Esophagus muscularis mucosa (tissue), 4 donors: ENCODE measurements around the gene PLCD1. TPM values are rescaled to one million over a fixed set of nuclear protein-coding genes. Genes with fewer than 3 reads are reported as not detected.

Experiments used
- DNase-seq: peaks from one replicate; pipeline ENCODE4 v3.0.0-alpha.2; 2017; ENCODE audit errors: extremely low spot score
- H3K27ac ChIP-seq, 4 donors: fragments of 200-600 bp; sonication (generic); replicated peaks in 1 of 4; 1 replicate in 3 of 4; 2 replicates in 1 of 4; pipeline ENCODE4 v1.5.1; 2016 to 2019; ENCODE audit warnings: mild to moderate bottlenecking in 1 of 4
- H3K27me3 ChIP-seq, 4 donors: fragments of 200-600 bp; sonication (generic); one replicate each; pipeline versions ENCODE4 v1.5.1 to v1.6.0; 2016 to 2019
- H3K36me3 ChIP-seq, 4 donors: fragments of 200-600 bp; sonication (generic); one replicate each; pipeline ENCODE4 v1.5.1; 2016 to 2019
- H3K4me1 ChIP-seq, 4 donors: fragments of 200-600 bp; sonication (generic); one replicate each; pipeline ENCODE4 v1.5.1; 2016 to 2019
- H3K4me3 ChIP-seq, 4 donors: fragments of 200-600 bp; sonication (generic); 1 replicate in 2 of 4; 2 replicates in 2 of 4; pipeline ENCODE4 v1.5.1; 2016 to 2019; ENCODE audit warnings: mild to moderate bottlenecking in 4 of 4, moderate library complexity in 1 of 4
- H3K9me3 ChIP-seq, 4 donors: fragments of 200-600 bp; sonication (generic); 1 replicate in 3 of 4; 2 replicates in 1 of 4; pipeline ENCODE4 v1.5.1; 2016 to 2019
- CTCF ChIP-seq, 3 experiments: fragments of 200-600 bp in 2 of 3; fragments of 450-650 bp in 1 of 3; sonication (generic) in 2 of 3; IDR thresholded peaks; one replicate each; pipeline ENCODE4 v1.5.1; 2017 to 2019; ENCODE audit warnings: antibody characterized with exemption in 3 of 3, mild to moderate bottlenecking in 2 of 3, moderate library complexity in 1 of 3
- EP300 ChIP-seq: sonication (generic); formaldehyde crosslinking; IDR thresholded peaks from one replicate; pipeline ENCODE4 v1.6.1; 2017; ENCODE audit warnings: antibody characterized with exemption
- POLR2A ChIP-seq: fragments of 450-650 bp; IDR thresholded peaks from one replicate; pipeline ENCODE4 v1.6.1; 2017; ENCODE audit warnings: antibody characterized with exemption, moderate library complexity, mild to moderate bottlenecking, low read depth
- POLR2AphosphoS5 ChIP-seq, 2 donors: sonication (generic); formaldehyde crosslinking; IDR thresholded peaks; one replicate each; pipeline ENCODE4 v1.6.1; 2017; ENCODE audit warnings: antibody characterized with exemption in 2 of 2
- WGBS: methylation state at CpG from one replicate; pipeline ENCODE4 v1.1.5; 2018; 5-methylcytosine and 5-hydroxymethylcytosine counted together
- intact Hi-C: fragments of 100-400 bp; cut with DNase I; formaldehyde crosslinking; loops from one replicate; pipeline ENCODE4 v1.15.1; 2023
- total RNA-seq, 4 donors: library from RNA; depleted of rRNA; stranded (reverse); fragments of >200 nt; gene quantifications; one replicate each; pipeline versions ENCODE4 v1.1.0 to v1.2.1, GENCODE V29; 2016

PLCD1 gene
- total RNA-seq, 4 donors from 2014 or later = 21.0 to 35.3 (median 28.5) TPM

GRCh38 chr3:38021196-38021595 lies 8.2 kb downstream of the PLCD1 start:
- Histone ChIP-seq H3K36me3 (peaks cover 10 to 42% (median 36%) of the 10 kb centered on the region in 4 donors), H3K4me3 (no peak overlapping the region), H3K9me3 (peaks cover 0 to 5% (median 2%) of the 10 kb centered on the region in 4 donors), H3K4me1 (peaks cover 10 to 23% (median 22%) of the 10 kb centered on the region in 4 donors), H3K27ac (no peak overlapping the region), H3K27me3 (no peaks in the 10 kb centered on the region)
- WGBS = 87% methylated on average over 4 of the region's 4 CpGs
- TF ChIP-seq EP300 (no peak), POLR2A (no peak), CTCF (IDR thresholded peaks at IDR 0.05) (no peak), POLR2AphosphoS5 (IDR thresholded peaks at IDR 0.05) (no peak)
- no peak for DNase-seq
- intact Hi-C loops = no loop called here

GRCh38 chr3:38020342-38020726 lies 9.1 kb downstream of the PLCD1 start:
- intact Hi-C loops = no loop called here
- H3K4me3 ChIP-seq = no peak overlapping the region
- 85% methylated on average over 3 of the region's 3 CpGs for WGBS
- TF ChIP-seq EP300 (no peak), POLR2A (no peak), CTCF (IDR thresholded peaks at IDR 0.05) (no peak), POLR2AphosphoS5 (IDR thresholded peaks at IDR 0.05) (no peak)
- DNase-seq = no peak
- peaks cover 4 to 15% (median 13%) of the 10 kb centered on the region in 4 donors for H3K4me1 ChIP-seq
- peaks cover 0 to 9% (median 3%) of the 10 kb centered on the region in 4 donors for H3K9me3 ChIP-seq
- H3K27me3 ChIP-seq = no peaks in the 10 kb centered on the region
- H3K36me3 ChIP-seq = peaks cover 19 to 51% (median 45%) of the 10 kb centered on the region in 4 donors
- no peak overlapping the region for H3K27ac ChIP-seq

GRCh38 chr3:38019658-38020341 lies 9.6 kb downstream of the PLCD1 start:
- TF ChIP-seq EP300 (no peak), CTCF (IDR thresholded peaks at IDR 0.05) (no peak), POLR2AphosphoS5 (IDR thresholded peaks at IDR 0.05) (no peak)
- no peak overlapping the region for H3K27ac ChIP-seq
- 85% methylated on average over 10 of the region's 10 CpGs for WGBS
- no peak for DNase-seq
- no peaks in the 10 kb centered on the region for H3K27me3 ChIP-seq
- H3K9me3 ChIP-seq = peaks cover 0 to 9% (median 3%) of the 10 kb centered on the region in 4 donors
- H3K4me1 ChIP-seq = peaks cover 4 to 12% (median 11%) of the 10 kb centered on the region in 4 donors
- no peak overlapping the region for H3K4me3 ChIP-seq
- intact Hi-C loops = no loop called here
- peaks cover 24 to 56% (median 50%) of the 10 kb centered on the region in 4 donors for H3K36me3 ChIP-seq

GRCh38 chr3:38018296-38019266 lies 10.9 kb downstream of the PLCD1 start:
- Histone ChIP-seq H3K36me3 (peaks cover 24 to 65% (median 55%) of the 10 kb centered on the region in 4 donors), H3K27ac (no peak overlapping the region), H3K4me3 (no peak overlapping the region), H3K9me3 (peaks cover 0 to 9% (median 3%) of the 10 kb centered on the region in 4 donors), H3K27me3 (no peaks in the 10 kb centered on the region), H3K4me1 (peaks cover 3 to 11% (median 4%) of the 10 kb centered on the region in 4 donors)
- DNase-seq = no peak
- WGBS = 92% methylated on average over 10 of the region's 13 CpGs
- TF ChIP-seq POLR2A (no peak), EP300 (no peak), CTCF (IDR thresholded peaks at IDR 0.05) (no peak), POLR2AphosphoS5 (IDR thresholded peaks at IDR 0.05) (no peak)
- intact Hi-C loops = no loop called here
